Right kidney (tissue), 1 donor: ENCODE data around the gene SENP5.

ENCODE experiments used
- DNase-seq: peaks from one replicate; pipeline ENCODE4 v3.0.0-alpha.2; 2016

SENP5 gene

DNA sequence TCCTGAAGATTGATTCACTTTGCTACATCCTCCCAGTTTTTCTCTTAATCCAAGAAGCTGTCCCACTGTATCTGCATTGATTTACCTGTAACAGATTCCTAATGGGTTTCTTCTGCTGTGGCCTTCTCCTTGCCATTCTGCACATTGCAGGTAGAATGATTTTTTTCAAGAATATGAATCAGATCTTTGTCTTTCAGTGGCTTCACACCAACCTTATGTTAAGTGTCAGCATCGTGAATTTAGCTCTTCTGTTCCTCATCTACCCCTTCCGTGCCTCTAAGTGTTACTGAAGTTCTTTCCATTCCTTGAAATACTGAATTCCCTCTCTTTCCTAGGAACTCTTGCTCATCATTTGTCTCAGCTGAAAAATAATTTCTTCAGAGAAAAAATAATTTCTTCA lies 7.5 kb downstream of the SENP5 start:
- DNase-seq = no peak

DNA sequence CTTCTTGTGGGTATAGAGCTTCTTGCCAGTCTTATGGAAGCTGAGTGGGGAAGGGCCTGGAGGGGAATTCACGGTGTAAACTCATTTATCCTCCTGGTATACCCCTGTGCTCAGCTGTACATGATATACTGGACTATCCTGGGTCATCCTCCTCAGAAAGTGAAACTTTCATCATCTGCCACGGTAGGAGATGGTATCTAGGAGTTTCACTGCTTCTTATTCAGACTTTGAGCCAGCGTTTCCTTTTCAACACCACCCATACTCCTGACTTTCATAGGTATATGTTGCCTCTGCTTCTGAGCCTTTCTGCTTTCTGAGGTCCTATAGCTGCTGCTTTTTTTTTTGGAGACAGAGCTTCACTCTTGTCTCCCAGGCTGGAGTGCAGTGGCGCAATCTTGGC lies 15.6 kb downstream of the SENP5 start:
- DNase-seq = no peak

DNA sequence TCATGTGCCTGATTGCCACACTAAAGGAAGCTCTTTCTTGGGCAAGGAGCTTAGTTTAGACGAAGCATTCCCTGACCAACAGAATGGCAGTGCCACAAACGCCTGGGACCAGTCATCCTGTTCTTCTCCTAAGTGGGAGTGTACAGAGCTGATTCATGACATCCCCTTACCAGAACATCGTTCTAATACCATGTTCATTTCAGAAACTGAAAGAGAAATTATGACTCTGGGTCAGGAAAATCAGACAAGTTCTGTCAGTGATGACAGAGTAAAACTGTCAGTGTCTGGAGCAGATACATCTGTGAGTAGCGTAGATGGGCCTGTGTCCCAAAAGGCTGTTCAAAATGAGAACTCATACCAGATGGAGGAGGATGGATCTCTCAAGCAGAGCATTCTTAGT lies 18.4 kb downstream of the SENP5 start:
- no peak for DNase-seq

DNA sequence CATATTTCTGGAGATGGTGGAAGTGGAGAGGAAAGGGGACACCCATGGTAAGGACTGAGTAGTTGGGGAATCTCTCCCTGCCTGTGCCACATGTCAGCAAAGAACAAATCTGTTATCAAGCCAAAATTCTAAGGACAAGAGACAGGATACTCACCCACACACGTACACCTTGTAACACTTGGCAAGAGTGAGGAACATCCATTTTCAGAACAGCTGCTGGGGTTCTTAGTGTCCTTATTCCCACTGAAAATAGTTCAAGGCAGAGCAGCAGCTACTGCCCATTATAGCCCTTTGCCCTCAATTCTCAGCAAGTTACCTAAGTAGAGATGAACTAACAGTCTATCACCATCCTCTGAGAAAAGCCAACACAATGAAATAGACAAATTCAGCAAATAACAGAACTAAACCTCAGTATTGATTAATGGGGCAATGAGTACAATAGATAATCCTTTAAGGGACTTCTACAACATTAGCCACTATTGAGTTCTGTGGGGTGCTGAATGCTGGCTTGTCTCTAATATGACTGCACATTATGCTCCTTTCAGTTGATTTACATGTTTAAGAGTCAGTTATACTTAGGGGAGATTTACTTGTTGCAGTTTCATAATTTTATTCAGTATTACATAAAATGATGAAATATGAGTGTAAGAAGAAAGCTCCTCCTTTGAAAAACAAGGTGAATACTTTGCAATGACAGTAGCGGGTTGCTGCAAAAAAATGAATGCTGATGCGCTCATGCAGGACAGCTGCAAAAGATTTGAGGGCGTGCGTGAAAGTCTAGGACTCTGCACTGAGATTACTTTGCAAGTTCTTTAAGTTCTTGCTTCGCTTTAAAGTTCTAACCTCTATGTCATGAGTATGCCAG lies 22.4 kb downstream of the SENP5 start:
- DNase-seq = no peak

DNA sequence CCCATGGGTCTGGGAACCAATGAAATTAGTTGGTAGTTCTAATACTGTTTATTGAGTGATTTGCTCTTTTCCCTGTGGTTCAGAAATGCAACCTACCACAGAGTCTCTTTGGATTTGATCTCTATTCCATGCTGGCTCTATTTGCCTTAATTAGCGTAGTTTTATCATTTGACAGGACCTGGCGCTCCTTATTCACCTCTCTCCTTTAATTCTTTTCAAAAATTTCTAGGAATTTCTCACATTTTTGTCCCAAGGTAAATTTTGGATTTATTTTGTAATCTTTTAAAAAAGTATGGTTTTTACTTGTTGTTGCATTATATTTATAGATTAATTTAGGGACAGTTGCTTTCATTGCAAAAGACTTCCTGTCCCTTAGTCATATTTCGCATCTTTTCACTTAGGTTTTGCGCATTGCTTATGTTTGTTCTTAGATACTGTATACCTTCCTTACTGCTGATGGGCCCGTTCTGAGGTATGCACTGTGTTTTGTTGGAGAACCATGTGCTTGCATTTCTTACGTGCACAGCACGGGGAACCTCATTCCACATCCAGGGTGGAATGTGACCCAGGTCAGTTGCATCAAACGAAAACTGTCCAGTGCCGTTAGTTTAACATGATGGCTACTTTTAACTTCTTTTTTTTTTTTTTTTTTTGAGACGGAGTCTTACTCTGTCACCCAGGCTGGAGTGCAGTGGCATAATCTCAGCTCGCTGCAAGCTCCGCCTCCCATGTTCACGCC lies 27.0 kb downstream of the SENP5 start:
- no peak for DNase-seq

DNA sequence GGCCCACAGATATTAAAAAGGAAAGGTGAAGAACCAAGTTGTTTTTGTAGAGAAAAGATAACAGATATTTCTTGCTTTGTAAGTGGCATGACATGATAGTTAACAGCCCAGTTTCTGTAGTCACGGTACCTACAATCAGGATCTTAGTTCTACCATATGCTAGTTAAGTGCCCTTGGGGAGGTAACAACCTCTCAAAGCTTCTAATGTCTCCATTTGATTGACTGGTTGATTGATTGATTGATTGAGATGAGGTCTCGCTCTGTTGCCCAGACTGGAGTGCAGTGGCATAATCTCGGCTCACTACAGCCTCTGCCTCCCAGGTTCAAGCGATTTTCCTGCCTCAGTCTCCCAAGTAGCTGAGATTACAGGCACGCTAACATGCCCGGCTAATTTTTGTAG lies 28.5 kb downstream of the SENP5 start:
- DNase-seq = no peak

DNA sequence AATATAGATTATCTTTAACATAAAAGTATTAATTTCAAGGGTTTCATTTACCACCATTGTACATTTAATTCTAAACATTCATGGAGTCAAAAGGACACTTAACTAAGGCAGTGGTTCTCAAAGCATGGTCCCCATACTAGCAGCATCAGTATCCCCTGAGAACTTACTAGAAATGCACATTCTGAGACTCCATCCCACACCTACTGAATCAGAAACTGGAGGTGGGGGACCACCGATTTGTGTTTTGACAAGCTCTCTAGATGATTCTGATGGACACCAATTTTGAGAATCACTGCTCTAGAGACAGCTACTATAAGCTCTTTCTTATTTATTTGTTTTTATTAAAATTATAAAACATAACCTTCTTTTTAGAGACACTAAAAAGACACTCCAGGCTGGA lies 34.0 kb downstream of the SENP5 start:
- no peak for DNase-seq

DNA sequence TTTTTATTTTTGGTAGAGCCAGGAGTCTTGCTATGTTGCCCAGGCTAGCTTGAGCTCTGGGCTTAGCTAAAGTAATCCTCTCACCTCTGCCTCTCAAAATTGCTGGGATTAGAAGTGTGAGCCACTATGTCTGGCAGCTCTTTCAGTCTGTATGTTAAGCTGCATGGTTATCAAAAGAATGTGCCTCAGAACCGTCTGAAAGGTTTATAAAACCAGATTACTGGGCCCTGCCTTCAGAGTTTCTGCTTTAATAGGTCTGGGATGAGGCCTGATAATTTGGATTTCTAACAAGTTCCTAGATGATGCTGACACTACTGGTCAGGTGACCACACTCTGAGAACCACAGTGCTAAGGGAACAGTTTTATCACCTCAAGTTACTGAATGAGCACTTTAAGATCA lies 34.6 kb downstream of the SENP5 start:
- no peak for DNase-seq

DNA sequence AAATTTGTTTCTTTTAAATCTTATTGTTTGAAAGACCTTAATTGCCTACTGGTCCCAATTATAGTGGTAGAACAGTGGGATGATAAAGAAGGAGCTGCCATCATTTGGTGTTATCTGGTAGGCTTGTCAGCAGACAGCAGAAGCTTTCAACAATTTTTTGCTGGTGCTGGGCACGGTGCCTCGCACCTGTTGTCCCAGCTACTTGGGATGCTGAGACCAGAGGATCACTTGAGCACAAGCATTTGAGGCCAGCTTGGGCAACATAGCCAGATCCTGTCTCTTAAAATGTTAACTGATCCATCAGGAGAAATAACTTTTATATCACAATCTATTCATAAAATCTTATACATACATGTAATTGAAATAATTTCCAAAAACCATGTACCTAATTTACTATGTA lies 36.0 kb downstream of the SENP5 start:
- DNase-seq = no peak

DNA sequence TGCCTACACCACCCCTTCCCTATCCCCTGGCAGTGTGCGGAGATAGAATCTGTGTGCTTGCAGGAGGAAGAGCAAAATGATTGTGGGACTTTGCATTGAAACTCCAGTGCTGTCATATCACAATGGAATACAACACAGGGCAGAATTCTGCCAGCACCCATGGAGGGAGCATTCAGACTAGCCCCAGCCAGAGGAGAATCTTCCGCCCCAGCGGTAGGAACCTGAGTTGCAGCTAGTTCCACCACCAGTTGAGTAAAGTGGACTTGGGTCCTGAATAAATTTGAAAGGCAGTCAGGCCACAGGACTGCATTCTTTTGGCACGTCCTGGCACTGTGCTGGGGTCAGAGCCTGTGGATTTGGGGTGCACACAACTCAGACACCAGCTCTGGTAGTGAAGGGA lies 47.1 kb downstream of the SENP5 start:
- DNase-seq = no peak

DNA sequence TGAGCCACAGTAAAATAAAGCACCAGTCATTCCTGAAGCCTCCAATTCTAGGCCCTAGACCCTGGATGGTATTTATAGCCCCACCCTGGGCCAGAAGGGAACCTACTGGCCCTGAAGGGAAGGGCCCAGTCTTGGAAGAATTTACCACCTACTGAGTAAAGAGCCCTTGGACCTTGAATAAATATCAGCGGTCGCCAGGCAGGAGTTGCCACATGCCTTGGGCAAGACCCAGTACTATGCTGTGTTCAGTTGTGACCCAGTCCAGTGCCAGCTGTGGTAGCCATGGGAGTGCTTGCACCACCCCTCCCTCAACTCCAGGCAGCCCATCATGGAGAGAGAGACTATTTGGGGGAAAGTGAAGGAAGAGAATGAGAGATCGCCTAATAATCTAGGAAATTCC lies 47.7 kb downstream of the SENP5 start:
- DNase-seq = no peak

DNA sequence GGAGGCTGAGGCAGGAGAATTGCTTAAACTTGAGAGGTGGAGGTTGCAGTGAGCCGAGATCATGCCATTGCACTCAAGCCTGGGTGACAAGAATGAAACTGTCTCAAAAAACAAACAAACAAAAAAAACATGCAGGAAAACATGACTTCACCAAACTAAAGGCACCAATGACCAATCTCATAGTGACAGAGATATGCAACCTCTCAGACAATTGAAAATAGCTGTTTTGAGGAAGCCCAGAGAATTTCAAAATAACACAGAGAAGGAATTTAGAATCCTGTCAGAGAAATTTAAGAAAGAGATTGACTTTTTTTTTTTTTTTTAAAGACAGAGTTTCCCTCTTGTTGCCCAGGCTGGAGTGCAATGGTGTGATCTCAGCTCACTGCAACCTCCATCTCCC lies 48.5 kb downstream of the SENP5 start:
- DNase-seq = no peak

DNA sequence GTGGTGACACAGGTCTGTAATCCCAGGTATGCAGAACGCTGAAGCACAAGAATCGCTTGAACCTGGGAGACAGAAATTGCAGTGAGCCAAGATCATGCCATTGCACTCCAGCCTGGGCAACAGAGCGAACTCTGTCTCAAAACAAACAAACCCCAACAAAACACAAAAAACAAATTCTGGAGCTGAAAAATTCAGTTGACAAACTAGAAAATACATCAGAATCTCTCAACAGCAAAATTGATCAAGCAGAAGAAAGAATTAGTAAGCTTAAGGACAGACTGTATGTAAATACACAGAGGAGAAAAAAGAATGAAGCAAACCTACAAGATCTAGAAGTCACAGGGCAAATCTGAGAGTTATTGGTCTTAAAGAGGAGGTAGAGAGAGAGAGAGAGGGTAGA lies 49.3 kb downstream of the SENP5 start:
- no peak for DNase-seq

DNA sequence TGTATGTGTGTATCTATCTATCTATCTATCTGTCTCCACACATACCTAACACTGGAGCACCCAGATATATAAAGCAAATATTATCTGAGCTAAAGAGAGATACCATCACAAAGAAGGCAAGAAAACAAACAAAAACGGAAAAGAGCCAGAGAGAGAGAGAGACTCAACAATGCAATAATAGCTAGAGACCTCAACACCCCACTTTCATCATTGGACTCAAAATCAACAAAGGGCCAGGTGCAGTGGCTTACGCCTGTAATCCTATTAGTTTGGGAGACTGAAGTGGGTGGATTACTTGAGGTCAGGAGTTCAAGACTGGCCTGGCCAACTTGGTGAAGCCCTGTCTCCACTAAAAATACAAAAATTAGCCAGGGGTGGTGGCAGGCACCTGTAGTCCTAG lies 51.2 kb downstream of the SENP5 start:
- DNase-seq = no peak

DNA sequence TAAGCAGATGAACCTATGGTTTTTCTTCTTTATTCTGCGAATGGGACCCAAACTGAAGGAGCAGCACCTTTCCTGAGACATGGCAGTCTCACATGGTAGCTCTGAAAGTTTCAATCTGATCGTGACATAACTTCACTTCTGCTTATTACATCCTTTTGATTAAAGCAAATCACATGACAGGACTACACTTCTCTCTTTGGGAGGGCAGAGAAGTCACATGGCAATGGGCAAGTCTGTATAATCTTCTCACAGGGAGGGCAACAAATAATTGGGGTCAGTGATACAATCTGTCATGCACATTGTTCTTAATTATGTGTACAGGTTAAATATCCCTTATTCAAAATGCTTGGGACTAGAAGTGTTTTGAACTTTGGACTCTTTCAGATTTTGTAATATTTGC lies 53.0 kb downstream of the SENP5 start:
- no peak for DNase-seq

DNA sequence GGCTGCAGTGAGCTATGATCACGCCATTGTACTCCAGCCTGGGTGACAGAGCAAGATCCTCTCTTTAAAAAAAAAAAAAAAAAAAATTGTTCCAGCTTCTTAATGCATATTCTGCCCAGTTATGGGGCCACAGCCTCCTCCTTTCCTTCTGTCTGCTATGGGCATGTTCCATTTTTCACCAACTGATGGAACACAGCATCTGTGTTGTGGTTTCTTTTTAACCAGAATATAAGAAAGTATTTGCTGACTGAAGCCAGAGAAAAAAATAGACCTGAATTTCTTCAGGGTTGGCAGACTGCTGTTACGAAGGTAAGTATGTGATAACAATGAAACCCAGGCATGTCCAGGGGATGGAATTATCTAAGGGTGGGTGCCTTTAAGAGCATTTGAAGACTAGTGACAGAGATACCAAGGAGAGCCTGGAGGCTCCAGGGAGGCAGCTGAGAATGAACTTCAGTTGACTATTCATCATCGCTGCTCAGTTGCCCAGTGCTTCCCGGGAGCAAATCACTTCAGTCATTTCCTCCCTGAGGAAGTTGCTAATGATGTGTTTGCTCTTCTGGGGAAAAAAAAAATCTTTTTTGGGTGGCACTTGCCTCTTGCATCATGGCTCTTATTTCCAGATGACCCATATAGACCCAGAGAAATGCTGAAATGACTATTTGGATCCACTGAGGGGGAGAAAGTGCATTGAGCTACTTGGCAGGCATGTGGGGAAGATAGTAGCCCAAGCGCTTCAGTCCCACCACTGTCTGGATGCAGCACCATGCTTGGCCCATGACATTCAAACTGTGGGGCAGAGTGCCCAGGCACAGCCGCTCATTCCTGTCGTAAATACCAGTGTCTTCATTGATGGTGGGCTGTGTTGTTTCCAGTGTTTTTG lies 60.1 kb downstream of the SENP5 start:
- no peak for DNase-seq

DNA sequence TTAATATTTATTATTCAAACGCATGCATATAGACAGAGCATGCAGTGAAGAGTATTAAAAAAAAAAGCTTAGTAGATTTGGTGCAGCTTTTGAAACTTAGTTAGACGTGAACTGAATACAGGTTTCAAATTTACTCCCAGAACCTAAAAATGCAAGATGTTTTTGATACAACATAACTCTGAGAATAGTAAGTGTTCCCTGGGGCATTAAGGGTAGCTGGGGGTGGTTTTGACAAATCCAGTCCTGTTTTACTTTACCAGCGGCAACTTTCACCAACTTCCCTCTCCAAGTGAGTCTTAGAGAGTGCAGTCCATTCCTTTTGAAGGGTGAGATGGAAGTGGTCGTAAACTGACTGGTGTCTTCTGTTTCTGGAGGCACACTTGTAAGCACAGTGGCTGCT lies 63.4 kb downstream of the SENP5 start:
- no peak for DNase-seq

DNA sequence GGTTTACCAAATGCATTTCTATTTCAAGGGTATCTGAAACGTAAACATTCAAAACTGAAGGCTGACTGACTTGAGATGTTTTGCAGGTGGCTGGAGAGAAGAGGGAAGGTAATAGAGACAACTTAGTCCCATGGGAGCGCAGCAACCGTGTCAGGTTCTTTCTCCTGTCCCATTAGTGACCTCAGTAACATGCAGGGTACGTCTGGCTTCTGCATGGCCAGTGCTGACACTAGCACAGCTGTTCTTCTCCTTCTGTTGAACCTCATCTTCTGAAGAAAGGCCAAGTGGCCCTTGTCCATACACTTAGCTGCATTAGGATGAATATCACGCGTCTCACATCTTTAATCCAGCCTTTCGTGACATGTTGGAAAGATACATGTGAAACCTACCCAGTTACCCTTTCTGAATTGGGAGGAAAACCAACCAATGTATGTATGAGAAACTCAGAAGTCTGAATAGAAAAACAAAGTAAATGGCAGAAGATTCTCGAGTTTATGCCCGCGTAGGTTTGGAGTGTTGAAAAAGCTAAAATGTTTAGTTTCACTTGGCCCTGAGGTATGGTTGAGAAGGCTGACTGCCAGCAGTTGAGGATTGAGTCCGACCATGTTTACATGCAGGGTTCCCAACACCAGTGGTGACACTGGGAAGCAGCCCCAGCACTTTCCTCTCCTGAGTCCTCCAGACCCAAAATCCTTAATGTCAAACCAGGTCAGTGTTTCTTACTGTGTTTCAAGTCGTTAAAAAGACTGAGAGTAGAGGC lies 64.3 kb downstream of the SENP5 start:
- DNase-seq = no peak

DNA sequence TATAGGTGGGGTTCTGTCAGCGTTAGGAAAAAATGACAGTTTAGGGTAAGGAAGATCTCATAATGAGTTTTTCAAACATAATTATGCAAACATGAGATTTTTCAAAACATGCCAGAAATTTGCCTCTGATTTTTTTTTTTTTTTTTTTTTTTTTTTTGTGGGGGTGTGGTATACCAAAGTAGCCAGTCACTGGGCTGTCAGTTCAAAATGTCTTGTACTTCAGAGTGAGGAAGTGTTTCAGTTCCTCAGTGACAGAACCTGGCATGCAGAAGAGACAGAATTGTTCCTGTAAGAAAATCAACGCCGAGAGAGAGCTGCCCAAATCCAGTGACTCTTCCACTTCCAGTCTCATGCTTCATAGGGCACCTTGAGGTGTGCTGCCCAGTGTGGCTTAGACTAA lies 64.9 kb downstream of the SENP5 start:
- DNase-seq = no peak

DNA sequence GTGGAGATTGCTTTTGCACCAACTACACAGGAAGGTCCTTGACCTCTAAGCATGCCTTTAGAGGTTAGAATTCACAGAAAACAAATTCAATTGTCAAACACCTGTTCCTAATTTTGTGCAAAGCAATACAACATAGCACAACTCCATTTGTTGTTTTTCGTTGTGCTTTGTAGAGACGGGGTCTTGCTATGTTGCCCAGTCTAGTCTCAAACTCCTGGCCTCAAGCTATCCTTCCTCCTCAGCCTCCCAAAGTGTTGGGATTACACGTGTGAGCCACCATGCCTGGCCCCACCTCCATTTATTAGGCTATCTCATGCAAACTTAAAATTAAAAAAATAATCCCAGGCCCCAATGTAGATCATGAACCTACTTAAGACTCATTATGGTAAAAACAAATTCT lies 68.6 kb downstream of the SENP5 start:
- DNase-seq = no peak

DNA sequence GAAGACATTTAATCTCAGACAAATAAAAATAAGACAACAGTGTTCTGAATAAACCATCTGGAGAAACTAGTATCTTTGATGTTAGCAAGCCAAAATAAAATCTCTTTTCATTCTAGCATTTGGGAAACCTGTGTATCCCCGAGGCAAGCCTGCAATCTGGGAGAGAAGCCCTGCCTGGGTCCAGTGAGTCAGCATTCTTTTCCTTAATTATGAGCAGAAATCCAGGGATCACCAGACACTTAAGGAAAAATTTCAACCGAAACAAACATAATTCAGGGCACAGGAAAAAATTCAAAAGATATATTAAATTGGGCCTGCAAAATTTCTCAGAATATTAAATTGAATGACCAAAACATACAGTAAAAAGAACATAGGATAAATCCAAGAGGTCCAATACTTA lies 70.4 kb downstream of the SENP5 start:
- no peak for DNase-seq

DNA sequence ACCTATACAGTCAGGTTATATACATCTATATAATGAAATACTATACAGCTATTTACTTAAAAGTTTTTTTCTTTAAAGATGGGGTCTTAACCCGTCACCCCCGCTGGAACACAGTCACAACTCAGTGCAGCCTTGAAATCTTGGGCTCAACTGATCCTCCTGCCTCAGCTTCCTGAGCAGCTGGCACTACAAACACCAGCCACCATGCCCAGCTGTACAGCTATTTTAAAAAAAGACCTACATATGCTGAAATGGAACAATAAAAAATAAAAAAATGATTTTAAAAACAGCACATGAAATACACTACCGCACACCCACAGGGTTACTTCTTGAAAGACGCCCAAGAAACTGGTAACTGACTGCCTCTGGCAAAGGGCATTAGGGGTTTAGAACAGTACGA lies 70.9 kb downstream of the SENP5 start:
- no peak for DNase-seq
